ENCODE results near the gene ACSS2.

ACSS2 gene

DNA sequence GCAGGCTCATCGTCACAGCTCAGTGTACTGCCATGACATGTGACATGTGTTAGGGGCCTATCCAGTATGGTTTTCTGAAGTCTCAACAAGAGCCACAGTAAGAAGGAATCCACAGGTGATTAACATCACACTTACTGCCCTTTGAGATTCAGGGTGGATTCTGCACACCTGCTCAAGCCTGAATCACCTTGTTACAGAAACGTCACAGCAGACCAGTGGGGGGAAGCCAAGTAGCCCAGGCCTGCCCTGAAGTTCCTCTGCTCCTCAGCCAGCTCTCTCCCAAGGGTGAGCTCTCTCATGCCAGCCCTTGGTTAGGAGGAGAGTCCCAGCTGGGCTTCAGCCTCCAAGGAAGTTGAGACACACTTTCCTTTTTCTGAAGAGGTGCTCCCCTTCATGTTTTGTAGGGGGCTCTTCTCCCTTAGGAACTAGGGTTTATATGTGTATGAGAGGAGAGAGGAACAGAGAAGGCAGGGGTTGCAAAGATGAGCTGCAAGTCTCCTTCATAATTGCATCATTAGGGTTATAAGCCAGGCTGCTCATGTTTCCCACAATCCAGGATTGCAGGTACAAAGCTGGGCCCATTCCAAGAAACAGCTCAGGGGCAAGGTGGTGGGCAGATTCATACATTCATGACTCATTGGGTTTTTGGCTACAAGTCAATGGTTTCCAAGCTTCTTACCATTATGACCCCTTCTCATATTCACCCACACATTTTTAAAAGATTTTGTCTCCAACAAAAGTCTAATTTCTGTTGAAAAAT lies 67.6 kb downstream of the ACSS2 start:
- intact Hi-C loops (cut with DNase I): no loop called here
- no peak for DNase-seq

DNA sequence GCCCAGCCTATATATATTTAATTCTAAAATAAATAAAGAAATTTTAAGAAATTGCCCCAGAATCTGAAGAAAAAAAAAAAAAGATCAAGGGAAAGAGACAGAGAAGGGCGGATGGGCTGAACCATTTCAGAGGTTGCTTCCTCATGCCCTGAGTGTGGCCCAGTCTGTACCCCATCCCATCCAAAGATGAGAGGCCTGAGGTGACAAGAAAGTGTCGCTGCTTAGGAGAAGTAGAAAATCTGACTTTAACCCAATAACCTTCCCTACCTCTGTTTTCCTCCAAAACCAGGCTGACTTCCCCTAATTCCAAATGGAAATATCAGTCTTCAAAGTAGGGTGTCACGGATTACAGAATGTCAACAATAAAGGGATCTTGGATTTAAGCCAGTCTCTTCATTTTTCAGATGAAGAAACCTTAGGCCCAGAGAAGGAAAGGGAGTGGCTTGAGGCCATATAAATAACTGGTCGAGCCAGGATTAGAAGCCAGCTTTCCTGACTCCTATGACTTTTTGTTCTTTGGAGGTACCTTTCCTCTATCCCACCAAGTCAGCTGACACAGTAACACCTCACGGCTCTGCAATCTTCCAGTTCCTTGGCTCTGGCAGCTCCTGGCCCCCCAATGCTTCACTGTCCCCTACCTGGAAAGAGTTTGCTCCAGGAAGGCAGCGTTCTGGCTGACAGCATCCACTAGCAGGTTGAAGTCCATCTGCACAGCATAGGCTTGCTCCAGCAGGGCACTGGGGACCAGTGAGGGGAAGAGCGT lies 69.1 kb downstream of the ACSS2 start:
- intact Hi-C loops (cut with DNase I): no loop called here
- DNase-seq: no peak

DNA sequence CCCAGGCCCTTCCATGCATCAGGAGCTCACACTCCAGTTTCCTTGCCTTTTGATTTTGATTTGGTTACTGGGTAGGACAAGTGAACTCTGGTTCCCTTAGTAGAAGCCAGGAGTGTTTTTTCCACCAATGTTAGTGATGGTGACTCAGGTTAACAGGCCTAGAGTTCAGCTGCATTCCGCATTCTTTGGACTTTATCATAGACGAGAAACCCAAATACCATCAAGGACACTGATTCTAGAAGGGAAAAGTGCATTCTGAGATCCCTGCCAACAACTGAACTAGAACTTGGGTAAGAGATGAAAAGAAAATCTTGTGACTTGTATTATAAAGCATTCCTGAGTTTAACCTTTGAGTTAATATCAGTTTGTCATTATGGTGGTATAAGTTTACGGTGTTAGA lies 70.2 kb downstream of the ACSS2 start:
- intact Hi-C loops (cut with DNase I): no loop called here
- no peak for DNase-seq

DNA sequence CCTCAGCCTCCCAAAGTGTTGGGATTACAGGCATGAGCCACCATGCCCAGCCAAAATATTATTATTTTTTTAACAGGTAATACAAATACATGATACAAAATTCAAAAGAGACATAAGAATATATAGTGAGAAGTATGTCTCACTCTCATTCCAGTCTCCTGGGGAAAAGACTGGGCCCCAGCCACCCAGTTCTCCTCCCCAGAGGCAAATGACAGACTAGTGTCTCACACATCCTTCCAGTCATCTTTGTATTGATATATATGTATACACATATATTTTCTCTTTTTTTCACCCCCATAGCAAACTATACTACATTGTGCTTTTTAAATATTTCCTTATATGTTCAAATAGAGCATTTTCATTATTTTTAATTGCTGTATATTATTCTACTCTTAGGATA lies 70.9 kb downstream of the ACSS2 start:
- intact Hi-C loops (cut with DNase I): no loop called here
- DNase-seq: no peak

DNA sequence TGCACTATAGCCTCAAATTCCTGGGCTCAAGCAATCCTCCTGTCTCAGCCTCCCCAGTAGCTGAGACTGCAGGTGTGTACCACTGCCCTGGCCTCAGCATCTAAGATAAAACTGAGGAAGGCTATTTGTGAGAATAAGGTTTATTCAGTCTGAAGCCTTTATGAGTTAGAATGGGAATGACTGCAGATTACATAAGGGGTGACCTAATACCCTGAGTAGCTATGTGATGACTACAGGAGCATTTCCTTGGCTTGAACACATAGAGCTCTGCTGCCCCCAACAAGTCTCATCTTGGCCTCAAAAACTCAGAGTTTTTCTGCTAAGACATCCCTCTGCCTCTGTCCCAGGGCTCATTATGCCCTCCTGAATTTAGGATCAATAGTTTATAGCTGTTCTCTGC lies 71.6 kb downstream of the ACSS2 start:
- no peak for DNase-seq

DNA sequence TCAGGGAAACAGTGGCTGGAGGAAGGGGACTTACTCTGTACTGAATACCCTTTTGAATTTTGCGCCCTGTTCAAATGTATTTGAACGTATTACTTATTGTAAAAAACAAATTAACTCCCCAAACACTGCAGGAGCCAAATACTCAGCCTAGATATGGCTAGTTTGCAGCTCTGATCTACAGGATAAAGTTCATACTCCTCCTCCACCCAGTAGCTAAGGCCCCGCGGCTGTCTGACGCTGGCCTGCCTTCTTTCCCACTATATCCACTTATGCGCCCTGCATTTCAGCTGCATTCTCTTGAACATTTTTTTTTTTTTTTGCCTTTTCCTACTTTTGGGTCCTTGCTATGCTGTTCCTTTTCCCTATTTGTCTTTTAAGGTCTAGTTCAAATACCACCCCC lies 72.7 kb downstream of the ACSS2 start:
- intact Hi-C loops (cut with DNase I): no loop called here
- no peak for DNase-seq

More for the DNA sequence above, 71.6 kb downstream of the ACSS2 start:
- intact Hi-C loops (cut with DNase I): no loop called here

DNA sequence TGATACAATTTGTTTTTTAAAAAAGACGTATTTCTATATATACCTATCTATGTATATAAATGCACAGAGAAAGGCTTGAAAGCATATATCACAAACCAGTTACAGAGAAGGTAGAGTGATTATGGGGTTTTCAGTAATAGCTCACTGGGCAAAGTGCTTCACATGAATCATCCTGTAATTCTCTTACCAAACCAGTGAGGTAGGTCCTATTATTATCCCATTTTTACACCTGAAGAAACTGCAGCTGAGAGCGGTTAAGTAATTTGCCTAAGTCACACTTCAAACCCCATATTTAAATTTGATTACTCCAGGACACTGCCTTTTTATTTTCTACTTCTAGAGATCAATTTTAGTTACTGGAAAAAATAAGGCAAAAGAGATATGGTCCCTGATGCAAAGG lies 74.8 kb downstream of the ACSS2 start:
- no peak for DNase-seq
- intact Hi-C loops (cut with DNase I): no loop called here

DNA sequence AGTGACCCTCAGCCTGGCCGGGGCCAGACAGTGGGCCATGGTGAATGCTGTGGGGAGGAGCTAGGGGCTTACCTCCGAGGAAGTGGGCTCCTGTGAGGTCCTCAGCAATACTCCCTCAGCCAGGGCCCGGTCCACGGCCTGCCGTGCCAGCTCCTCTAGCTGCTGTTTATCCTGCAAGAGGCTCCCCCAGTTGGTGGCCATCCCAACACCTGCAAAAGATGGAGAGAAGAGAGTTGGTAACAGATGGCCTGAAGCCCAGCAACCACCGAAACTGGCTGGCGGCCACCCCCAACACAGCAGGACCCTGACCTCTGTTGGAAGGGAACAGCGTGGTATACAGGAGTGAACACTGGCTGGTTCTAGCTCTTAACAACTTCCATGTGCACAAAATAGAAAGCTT lies 75.2 kb downstream of the ACSS2 start:
- DNase-seq: peak in 3 of 10 donors; percentile 19 to 86 (median 80)
- intact Hi-C loops (cut with DNase I): no loop called here

DNA sequence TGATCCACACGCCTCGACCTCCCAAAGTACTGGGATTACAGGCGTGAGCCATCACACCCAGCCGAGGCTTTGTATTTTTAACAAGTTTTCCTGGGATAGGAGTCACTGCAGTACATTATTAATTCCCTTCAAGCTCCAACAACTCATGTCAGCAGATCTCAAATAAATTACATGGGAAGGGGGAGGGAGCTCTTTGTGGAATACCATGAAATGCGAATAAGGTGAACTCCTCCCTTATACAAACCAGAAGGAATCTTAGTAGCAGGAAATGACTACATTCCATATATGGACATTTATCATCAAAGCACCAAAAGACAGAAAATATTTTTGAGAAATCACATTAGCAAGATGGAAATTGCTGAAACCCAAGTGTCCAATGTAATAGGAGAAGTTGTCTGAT lies 76.3 kb downstream of the ACSS2 start:
- intact Hi-C loops (cut with DNase I): no loop called here

DNA sequence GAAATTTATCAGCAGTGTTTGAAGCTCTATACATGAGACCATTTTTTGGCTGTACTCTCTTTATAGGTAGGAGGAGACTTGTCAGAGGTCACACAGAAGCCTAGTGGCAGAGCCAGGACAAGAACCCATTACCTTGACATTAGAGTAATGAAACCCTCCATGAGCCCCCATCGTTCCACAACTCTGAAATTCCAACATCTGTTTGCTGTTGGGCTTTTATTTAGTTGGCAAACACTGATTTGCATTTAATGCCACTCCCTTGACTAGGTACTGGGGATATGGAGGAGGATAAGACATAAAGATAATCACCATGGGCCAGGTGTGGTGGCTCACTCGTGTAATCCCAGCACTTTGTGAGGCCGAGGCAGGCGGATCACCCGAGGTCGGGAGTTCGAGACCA lies 77.5 kb downstream of the ACSS2 start:
- intact Hi-C loops (cut with DNase I): loop anchor here (2.0 kb wide), 1 partner anchor 139 kb away; the partner anchor contains the start of gene TRPC4AP
- DNase-seq: no peak

More for the DNA sequence above, 76.3 kb downstream of the ACSS2 start:
- no peak for DNase-seq

DNA sequence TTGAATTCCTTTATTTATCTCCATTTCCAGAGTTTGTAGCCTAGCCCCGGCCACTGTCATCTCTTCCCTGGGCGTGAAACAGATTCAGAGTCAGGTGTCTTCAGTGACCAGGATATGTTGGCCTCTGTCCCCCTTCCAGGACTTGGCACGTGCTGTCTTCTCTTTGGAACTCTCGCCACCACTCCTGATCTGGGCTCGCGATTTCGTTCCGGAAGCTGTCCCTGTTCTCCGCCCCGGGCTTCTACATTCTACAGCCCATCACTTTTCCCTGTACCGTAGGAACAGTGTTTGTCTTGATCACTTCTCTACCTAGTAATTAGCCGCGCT lies 78.5 kb downstream of the ACSS2 start:
- DNase-seq: peak in 3 of 10 donors; percentile 25 to 88 (median 69)

DNA sequence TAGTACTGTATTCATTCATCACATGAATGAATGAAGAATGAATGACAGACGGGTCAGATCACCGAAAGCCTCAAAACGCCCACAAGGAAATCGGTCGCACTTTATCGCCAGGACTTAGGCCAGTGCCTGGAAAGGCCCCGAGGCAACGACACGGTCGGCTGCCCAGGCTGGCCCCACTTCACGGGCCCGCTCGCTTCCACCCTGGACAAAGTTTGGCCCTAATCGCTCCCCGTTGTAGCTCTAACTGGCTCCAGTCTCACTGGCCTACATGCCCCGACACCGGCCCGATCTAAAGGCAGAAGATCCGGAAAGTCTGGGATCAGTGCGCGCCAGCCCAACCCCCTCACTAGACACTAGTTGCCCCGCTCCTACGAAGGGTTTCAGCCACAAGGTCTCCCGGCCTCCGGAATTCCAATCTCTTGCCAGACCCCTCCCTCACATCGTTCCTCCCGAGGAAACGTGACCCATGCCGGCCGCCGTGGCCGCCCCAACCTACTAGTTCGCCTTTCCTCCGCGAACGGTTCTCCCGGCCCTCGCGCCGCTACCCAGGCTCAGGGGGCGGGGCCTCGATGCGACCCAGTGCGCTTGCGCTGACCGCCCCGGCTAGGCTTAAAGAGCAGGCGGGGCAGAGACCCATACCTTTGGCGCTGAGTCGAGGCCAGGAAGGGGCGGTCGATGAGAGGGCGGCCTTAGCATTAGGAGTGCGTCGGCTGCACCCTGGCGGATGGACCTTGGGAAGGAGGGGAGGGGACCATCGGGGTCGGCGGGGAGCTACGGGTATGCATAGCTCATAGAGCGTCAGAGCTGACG lies 79.0 kb downstream of the ACSS2 start, which contains the start of the genes GSS and MYH7B:
TSS of gene GSS (minus strand) at position 576 of the 810 bp plus-strand sequence. CDS start 3,954 bp downstream, outside the sequence.
TSS of gene MYH7B (plus strand) at position 638 of the 810 bp plus-strand sequence. CDS start 22,138 bp downstream, outside the sequence.
- DNase-seq: peak; percentile 93 to 99 (median 96)
- intact Hi-C loops (cut with DNase I): loop anchor here (1.0 to 5.0 kb wide), 3 partner anchors 42 to 137 kb away; partner anchors contain the start of gene TRPC4AP

More for the DNA sequence above, 78.5 kb downstream of the ACSS2 start:
- intact Hi-C loops (cut with DNase I): loop anchor here (1.0 to 5.0 kb wide), 3 partner anchors 42 to 138 kb away; partner anchors contain the start of gene TRPC4AP

DNA sequence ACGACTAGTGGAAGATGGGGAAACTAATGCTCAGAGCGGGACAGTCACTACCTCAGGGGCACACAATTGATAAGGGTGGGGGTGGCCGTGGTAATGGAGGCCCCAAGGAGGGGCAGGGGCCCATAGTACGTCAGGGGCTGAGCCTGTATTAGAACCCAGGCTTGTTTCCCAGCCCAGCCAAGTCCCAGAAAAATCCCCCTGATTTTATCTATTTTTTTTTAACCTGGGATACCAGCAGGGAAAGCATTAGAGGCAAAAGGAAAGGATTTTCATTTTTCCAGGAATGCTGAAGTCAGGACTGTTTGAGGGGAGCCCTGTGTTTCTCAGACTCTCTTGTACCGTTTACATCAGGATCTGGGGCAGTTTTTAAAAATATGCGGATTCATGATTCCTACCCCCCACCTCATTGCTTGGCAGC lies 79.6 kb downstream of the ACSS2 start:
- peak in 1 of 10 donors; percentile 3 for DNase-seq
- intact Hi-C loops (cut with DNase I): loop anchor here (5.0 kb wide), 1 partner anchor 41 kb away; no protein-coding TSS in a partner anchor

DNA sequence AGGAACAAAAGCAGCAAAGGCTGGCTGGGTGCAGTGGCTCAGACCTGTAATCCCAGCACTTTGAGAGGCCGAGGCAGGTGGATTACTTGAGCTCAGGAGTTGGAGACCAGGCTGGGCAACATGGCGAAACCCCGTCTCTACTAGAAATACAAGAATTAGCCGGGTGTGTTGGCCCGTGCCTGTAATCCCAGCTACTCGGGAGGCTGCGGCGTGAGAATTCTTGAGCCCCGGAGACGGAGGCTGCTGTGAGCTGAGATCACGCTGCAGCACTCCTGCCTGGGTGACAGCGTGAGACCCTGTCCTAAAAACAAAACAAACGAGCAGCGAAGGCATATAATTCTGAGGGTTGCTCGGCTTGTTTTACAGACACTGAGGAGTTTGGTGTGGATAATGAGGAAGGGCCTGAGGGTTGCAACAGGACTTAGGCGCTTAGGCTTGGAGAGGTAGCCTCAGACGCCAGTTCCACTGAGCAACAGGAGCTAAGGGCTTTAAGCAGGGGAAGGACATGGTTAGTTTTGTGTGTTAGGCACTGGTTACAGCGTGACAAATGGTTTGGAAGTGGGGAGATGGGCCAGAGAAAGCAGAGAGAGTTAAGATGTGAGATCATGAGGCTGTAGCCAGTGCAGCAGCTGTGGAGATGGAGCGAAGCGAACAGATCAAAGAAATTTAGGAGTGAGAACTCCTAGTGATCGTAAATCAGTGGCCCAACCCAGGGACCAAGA lies 80.5 kb downstream of the ACSS2 start:
- intact Hi-C loops (cut with DNase I): loop anchor here (5.0 kb wide), 1 partner anchor 40 kb away; no protein-coding TSS in a partner anchor
- peak in 1 of 10 donors; percentile 55 for DNase-seq

DNA sequence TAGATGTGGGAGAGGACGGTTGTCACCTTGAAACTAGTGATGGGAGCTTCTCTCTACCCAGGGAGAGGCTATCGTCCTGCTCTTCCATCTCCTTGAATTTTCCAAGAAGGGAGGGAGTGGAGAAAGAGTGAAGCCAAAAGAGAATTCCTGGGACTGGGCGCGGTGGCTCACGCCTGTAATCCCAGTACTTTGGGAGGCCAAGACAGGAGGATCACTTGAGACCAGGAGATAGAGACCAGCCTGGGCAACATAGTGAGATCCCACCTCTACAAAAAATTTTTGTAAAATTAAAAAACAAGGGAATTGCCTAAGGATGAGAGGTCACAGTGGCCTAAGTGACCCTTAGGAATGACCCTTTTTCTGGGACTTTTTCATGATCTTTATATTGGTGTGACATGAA lies 88.1 kb downstream of the ACSS2 start:
- no peak for DNase-seq

DNA sequence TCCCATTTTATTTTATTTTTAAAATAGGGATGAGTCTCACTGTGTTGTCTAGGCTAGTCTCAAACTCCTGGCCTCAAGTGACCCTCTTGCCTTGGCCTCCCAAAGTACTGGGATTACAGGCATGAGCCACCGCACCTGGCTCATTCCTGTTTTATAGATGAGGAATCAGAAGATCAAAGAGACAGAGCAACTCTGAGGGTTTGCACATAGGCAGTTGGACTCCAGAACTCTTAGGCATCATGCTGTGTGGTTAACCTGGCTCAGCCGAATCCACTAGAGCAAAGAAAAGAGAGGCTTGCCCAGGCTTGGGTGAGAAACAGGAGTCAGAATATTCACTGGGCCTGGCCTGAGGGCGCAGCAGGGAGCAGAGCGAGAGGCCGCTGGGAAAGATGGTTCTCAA lies 88.6 kb downstream of the ACSS2 start:
- intact Hi-C loops (cut with DNase I): no loop called here
- no peak for DNase-seq

More for the DNA sequence above, 88.1 kb downstream of the ACSS2 start:
- intact Hi-C loops (cut with DNase I): no loop called here

DNA sequence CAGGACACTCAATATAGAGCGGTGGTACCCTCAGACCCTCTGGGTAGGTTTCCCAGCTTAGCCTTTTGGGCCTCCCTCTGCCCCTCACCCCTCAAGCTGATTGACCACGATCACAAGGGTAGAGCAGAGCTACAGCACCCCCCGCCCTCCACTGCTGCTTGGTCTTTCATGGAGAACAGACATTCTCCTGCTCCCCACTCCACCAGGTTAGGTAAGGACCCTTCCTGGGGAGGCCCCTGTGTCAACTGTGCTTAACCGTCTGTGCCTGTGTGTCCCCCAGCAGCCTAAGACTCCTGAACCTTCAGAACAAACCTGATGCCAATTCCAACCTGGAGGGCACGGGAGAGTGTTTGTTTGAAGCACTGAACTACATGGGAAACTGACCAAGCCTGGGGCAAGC lies 91.0 kb downstream of the ACSS2 start:
- peak in 1 of 10 donors; percentile 68 for DNase-seq
- intact Hi-C loops (cut with DNase I): no loop called here

DNA sequence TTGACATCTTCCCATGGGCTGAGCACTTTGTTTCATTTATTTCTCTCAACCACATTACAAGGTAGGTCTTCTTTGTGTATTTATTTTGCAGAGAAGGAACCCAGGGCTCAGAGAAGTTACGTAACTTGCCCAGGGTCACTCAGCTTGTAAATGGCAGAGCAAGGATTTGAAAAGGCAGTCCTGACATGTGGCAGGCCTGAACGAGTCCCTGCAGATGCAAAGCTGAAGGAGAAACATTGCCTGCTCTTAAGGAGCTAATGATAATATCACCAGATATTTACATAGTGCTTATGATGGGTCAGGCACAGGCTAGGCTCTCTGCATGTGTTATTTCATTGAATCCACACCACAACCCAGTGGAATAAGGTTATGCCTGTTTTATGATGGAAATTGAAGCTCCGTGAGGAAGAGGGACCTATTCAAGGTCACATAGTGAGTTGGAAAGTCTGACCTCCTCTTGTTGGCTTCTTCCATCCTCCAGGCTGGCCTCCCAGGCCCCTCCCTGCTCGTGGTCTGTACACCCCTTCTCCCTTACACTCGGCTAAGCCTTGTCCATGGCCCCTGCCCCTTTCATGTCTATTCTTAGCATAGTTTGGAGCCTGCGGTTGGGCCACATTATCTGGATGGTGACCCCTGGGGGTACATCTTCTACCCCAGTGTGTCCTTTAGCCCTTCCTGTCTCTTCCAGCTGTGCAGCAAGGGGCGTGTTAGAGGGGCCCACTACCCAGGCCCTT lies 91.8 kb downstream of the ACSS2 start:
- intact Hi-C loops (cut with DNase I): no loop called here
- DNase-seq: peak in 1 of 10 donors; percentile 52
